SK-N-SH treated with all-trans-retinoic acid at 6 μM for 48 hours (cell line): Measurements from ENCODE around the gene OAS2.

Experiments used
- ATAC-seq: fragments of 200-7000 bp; cut with Tn5 transposase; 3 replicates; pipeline ENCODE4 v1.9.1; 2020; ENCODE audit warnings: mild to moderate bottlenecking, moderate library complexity
- ARNTL ChIP-seq: fragments of 450-650 bp; formaldehyde crosslinking; IDR thresholded peaks from 2 replicates; pipeline ENCODE4 v1.5.0; 2020; ENCODE audit warnings: low read depth, mild to moderate bottlenecking, moderate library complexity, borderline replicate concordance
- BACH2 ChIP-seq: fragments of 250-450 bp; sonication (Bioruptor Pico); IDR thresholded peaks from 2 replicates; pipeline ENCODE4 v1.9.0; 2021; ENCODE audit warnings: mild to moderate bottlenecking, borderline replicate concordance
- ESRRG ChIP-seq: fragments of 250-450 bp; sonication (Bioruptor Pico); IDR thresholded peaks from 2 replicates; pipeline ENCODE4 v1.6.1; 2021; ENCODE audit warnings: mild to moderate bottlenecking
- GLIS3 ChIP-seq: fragments of 250-450 bp; sonication (Bioruptor Pico); IDR thresholded peaks from 2 replicates; pipeline ENCODE4 v1.5.0; 2020; ENCODE audit warnings: mild to moderate bottlenecking, moderate library complexity
- ISL1 ChIP-seq: fragments of 250-450 bp; sonication (Bioruptor Pico); IDR thresholded peaks from 2 replicates; pipeline ENCODE4 v2.1.2; 2022; ENCODE audit warnings: mild to moderate bottlenecking, moderate library complexity
- PPARA ChIP-seq: fragments of 250-450 bp; sonication (Bioruptor Pico); IDR thresholded peaks from 2 replicates; pipeline ENCODE4 v1.5.0; 2020; ENCODE audit warnings: mild to moderate bottlenecking, borderline replicate concordance
- RARB ChIP-seq: fragments of 250-450 bp; sonication (Bioruptor Pico); IDR thresholded peaks from 2 replicates; pipeline ENCODE4 v1.8.0; 2021; ENCODE audit warnings: mild to moderate bottlenecking, moderate library complexity
- SNAI2 ChIP-seq: fragments of 250-450 bp; sonication (Bioruptor Pico); IDR thresholded peaks from 2 replicates; pipeline ENCODE4 v1.5.0; 2020; ENCODE audit warnings: mild to moderate bottlenecking, moderate library complexity
- TCF4 ChIP-seq: fragments of 250-450 bp; sonication (Bioruptor Pico); IDR thresholded peaks from 2 replicates; pipeline ENCODE4 v1.8.0; 2021; ENCODE audit warnings: mild to moderate bottlenecking, moderate library complexity, borderline replicate concordance
- TOX ChIP-seq: fragments of 250-450 bp; sonication (Bioruptor Pico); IDR thresholded peaks from 2 replicates; pipeline ENCODE4 v1.8.0; 2021; ENCODE audit warnings: mild to moderate bottlenecking, moderate library complexity, borderline replicate concordance
- ZC3H10 ChIP-seq: fragments of 250-450 bp; sonication (Bioruptor Pico); IDR thresholded peaks from 2 replicates; pipeline ENCODE4 v1.5.1; 2021; ENCODE audit warnings: mild to moderate bottlenecking, moderate library complexity
- ZFP3 ChIP-seq: fragments of 250-450 bp; sonication (Bioruptor Pico); IDR thresholded peaks from 2 replicates; pipeline ENCODE4 v1.5.0; 2020; ENCODE audit warnings: mild to moderate bottlenecking, moderate library complexity
- ZFP30 ChIP-seq: fragments of 450-650 bp; formaldehyde crosslinking; IDR thresholded peaks from 2 replicates; pipeline ENCODE4 v1.5.0; 2022; ENCODE audit warnings: mild to moderate bottlenecking, moderate library complexity
- ZNF70 ChIP-seq: fragments of 450-650 bp; formaldehyde crosslinking; IDR thresholded peaks from 2 replicates; pipeline ENCODE4 v1.5.0; 2020; ENCODE audit warnings: mild to moderate bottlenecking, moderate library complexity
- ZNF8 ChIP-seq: fragments of 450-650 bp; formaldehyde crosslinking; IDR thresholded peaks from 2 replicates; pipeline ENCODE4 v1.5.0; 2020; ENCODE audit warnings: mild to moderate bottlenecking, moderate library complexity
- TF ChIP-seq, protein P1 (sequence below): fragments of 250-450 bp; sonication (Bioruptor Pico); IDR thresholded peaks from 2 replicates; pipeline ENCODE4 v1.5.1; 2020; ENCODE audit warnings: low read depth, mild to moderate bottlenecking, moderate library complexity
- TF ChIP-seq, protein P2 (sequence below): fragments of 250-450 bp; sonication (Bioruptor Pico); IDR thresholded peaks from 2 replicates; pipeline ENCODE4 v1.8.0; 2021; ENCODE audit warnings: low read depth, mild to moderate bottlenecking, moderate library complexity, borderline replicate concordance
- TF ChIP-seq, protein P3 (sequence below): fragments of 250-450 bp; sonication (Bioruptor Pico); IDR thresholded peaks from 2 replicates; pipeline ENCODE4 v1.5.1; 2021; ENCODE audit warnings: mild to moderate bottlenecking, moderate library complexity
- TF ChIP-seq, protein P4 (sequence below): fragments of 250-450 bp; sonication (Bioruptor Pico); IDR thresholded peaks from 2 replicates; pipeline ENCODE4 v1.8.0; 2020; ENCODE audit warnings: mild to moderate bottlenecking, moderate library complexity, borderline replicate concordance

The OAS2 gene

DNA sequence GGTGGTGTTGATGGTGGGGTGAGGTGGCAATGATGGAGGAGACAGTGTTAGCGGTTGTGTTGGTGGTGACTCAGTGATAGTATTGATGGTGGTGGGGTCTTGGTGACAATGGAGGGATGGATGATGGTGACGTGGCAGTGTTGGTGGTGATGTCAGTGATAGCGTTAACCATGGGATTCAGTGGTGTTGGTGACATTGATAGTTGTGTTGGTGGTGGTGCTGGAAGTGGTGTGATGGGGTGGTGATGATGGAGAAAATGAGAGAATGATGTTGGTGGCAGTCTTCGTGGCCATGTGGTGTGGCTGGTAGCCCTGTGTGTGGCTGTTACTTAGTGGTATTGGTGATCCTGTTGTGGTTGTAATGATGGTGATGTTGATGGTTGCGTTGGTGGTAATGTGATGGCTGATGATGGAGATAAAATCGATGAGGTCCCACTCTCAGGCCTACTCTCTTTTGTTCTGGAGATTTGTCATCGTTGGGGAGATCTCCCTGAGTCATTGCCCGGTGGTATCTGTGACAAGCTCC is 80.8 kb downstream of the OAS2 start:
- ATAC-seq = no peak
- TF ChIP-seq, protein P1, sequence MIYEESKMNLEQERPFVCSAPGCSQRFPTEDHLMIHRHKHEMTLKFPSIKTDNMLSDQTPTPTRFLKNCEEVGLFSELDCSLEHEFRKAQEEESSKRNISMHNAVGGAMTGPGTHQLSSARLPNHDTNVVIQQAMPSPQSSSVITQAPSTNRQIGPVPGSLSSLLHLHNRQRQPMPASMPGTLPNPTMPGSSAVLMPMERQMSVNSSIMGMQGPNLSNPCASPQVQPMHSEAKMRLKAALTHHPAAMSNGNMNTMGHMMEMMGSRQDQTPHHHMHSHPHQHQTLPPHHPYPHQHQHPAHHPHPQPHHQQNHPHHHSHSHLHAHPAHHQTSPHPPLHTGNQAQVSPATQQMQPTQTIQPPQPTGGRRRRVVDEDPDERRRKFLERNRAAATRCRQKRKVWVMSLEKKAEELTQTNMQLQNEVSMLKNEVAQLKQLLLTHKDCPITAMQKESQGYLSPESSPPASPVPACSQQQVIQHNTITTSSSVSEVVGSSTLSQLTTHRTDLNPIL (CRISPR knock-in tag) = no peak
- TF ChIP-seq ZFP3 = no peak
- TF ChIP-seq, protein P2, sequence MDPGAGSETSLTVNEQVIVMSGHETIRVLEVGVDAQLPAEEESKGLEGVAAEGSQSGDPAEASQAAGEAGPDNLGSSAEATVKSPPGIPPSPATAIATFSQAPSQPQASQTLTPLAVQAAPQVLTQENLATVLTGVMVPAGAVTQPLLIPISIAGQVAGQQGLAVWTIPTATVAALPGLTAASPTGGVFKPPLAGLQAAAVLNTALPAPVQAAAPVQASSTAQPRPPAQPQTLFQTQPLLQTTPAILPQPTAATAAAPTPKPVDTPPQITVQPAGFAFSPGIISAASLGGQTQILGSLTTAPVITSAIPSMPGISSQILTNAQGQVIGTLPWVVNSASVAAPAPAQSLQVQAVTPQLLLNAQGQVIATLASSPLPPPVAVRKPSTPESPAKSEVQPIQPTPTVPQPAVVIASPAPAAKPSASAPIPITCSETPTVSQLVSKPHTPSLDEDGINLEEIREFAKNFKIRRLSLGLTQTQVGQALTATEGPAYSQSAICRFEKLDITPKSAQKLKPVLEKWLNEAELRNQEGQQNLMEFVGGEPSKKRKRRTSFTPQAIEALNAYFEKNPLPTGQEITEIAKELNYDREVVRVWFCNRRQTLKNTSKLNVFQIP (CRISPR knock-in tag) = no peak
- TF ChIP-seq ISL1 (CRISPR knock-in tag) = no peak

DNA sequence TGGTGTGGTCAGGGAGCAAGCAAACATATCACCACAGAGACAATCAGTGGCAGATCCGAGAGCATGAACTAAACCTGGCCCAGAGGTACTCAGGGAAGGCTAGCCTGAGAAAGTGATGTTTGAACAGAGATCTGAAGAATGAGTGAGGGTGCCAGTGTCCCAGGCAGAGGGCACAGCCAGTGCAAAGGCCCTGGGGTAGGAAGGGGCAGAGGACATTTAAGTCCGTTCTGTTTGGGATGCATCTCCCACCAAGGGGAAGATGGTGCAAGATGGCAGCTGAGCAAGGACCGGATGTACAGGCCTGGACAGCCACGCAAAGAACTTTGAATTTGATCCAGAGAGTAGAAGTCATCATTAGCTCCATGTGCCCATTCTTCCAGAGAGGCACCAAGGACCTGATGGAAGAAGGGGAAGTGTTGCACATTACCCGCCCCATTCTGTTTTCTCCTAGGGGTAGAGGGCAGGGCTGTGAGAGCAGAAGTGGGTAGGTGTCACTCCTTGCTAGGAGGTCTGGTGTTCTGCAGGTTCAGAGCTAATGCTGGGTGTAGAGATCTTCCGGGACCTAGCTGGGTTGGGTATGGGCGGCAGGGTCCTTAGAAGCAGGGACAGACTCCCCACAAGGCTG is 82.1 kb downstream of the OAS2 start:
- no peak for ATAC-seq
- TF ChIP-seq SNAI2 (CRISPR knock-in tag) (no peak), ZFP30 (CRISPR knock-in tag) (no peak), PPARA (CRISPR knock-in tag) (no peak), ZNF8 (CRISPR knock-in tag) (no peak), ZC3H10 (CRISPR knock-in tag) (no peak), TOX (CRISPR knock-in tag) (no peak), GLIS3 (CRISPR knock-in tag) (no peak), RARB (CRISPR knock-in tag) (no peak), TCF4 (no peak)
- TF ChIP-seq, protein P1 (CRISPR knock-in tag) = no peak

DNA sequence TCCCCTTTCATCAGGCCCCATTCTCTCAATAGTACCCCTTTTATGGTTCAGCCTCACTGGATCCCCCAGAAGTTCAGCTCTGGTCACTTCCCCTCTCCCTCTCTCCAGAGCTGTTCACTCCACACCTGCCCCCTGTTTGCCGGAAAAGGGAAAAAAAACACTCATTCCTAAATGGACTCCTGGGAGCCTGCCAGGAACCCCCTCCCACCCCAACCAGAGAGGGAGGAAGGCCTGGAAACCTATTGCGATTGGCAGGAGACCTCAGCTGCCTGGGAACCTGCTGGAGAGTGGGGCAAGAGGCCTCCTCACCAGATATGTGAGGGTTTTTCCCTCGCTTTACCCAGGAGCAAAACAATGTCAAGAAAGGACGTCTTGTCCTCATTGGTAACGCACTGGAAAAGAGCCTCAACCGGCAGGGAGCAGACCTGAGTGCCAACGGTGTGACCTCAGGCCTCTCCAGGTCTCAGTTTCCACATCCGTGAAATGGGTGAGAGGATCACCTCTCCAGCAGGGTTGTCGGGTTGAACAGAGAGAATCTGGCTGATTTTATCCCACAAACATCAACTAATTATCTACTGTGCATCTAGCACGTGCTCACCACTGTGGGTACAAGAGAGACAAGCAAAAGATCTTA is 82.9 kb downstream of the OAS2 start:
- no peak for ATAC-seq
- TF ChIP-seq ZNF70 (CRISPR knock-in tag) = no peak
- no peak for TF ChIP-seq TCF4
- no peak for TF ChIP-seq ARNTL (CRISPR knock-in tag)
- no peak for TF ChIP-seq BACH2 (CRISPR knock-in tag)
- TF ChIP-seq ISL1 (CRISPR knock-in tag) = no peak
- no peak for TF ChIP-seq ZNF8 (CRISPR knock-in tag)
- no peak for TF ChIP-seq GLIS3 (CRISPR knock-in tag)
- TF ChIP-seq, protein P3, sequence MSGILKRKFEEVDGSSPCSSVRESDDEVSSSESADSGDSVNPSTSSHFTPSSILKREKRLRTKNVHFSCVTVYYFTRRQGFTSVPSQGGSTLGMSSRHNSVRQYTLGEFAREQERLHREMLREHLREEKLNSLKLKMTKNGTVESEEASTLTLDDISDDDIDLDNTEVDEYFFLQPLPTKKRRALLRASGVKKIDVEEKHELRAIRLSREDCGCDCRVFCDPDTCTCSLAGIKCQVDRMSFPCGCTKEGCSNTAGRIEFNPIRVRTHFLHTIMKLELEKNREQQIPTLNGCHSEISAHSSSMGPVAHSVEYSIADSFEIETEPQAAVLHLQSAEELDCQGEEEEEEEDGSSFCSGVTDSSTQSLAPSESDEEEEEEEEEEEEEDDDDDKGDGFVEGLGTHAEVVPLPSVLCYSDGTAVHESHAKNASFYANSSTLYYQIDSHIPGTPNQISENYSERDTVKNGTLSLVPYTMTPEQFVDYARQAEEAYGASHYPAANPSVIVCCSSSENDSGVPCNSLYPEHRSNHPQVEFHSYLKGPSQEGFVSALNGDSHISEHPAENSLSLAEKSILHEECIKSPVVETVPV (CRISPR knock-in tag) = no peak
- no peak for TF ChIP-seq RARB (CRISPR knock-in tag)
- TF ChIP-seq, protein P4, sequence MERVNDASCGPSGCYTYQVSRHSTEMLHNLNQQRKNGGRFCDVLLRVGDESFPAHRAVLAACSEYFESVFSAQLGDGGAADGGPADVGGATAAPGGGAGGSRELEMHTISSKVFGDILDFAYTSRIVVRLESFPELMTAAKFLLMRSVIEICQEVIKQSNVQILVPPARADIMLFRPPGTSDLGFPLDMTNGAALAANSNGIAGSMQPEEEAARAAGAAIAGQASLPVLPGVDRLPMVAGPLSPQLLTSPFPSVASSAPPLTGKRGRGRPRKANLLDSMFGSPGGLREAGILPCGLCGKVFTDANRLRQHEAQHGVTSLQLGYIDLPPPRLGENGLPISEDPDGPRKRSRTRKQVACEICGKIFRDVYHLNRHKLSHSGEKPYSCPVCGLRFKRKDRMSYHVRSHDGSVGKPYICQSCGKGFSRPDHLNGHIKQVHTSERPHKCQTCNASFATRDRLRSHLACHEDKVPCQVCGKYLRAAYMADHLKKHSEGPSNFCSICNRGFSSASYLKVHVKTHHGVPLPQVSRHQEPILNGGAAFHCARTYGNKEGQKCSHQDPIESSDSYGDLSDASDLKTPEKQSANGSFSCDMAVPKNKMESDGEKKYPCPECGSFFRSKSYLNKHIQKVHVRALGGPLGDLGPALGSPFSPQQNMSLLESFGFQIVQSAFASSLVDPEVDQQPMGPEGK (CRISPR knock-in tag) = no peak
- no peak for TF ChIP-seq ESRRG (CRISPR knock-in tag)
- no peak for TF ChIP-seq ZFP3
